Kidney epithelial cell (primary cell): Measurements from ENCODE around the gene ANKRD33B. TPM values are rescaled to one million over a fixed set of nuclear protein-coding genes. Genes with fewer than 3 reads are reported as not detected.
"Not testable (repeated sequence)": the region's sequence is repeated elsewhere in the genome, so short reads cannot be mapped to it uniquely, and the experiment has no call there.

Experiments used
- DNase-seq: peaks from one replicate; pipeline ENCODE4 v3.0.0-alpha.2; 2010; ENCODE audit warnings: low read depth
- H3K27me3 ChIP-seq: 2 replicates; pipeline ENCODE4 v1.6.0; 2011; ENCODE audit warnings: low read length; ENCODE audit not compliant: control insufficient read depth, insufficient read depth
- H3K36me3 ChIP-seq: 2 replicates; pipeline ENCODE4 v1.5.1; 2011; ENCODE audit warnings: low read length; ENCODE audit not compliant: control insufficient read depth, insufficient read depth
- H3K4me3 ChIP-seq: 2 replicates; pipeline ENCODE4 v1.5.1; 2011; ENCODE audit warnings: low read depth, mild to moderate bottlenecking, control low read depth, low read length
- CTCF ChIP-seq: IDR thresholded peaks from 2 replicates; pipeline ENCODE4 v1.5.1; 2011; ENCODE audit warnings: mild to moderate bottlenecking, moderate library complexity, low read length, control low read depth, inconsistent platforms; ENCODE audit not compliant: insufficient read depth, poor library complexity, severe bottlenecking
- total RNA-seq: library from RNA; depleted of rRNA; stranded (reverse); fragments of >200 nt; gene quantifications from 2 replicates; pipeline ENCODE4 v1.2.3, GENCODE V29; 2015

The ANKRD33B gene
- total RNA-seq, 1 donor from 2014 or later, result 5.0 TPM

- no peaks in the 10 kb centered on the region for H3K36me3 ChIP-seq
- TF ChIP-seq CTCF, result peak; percentile 20
- no peak overlapping the region for H3K4me3 ChIP-seq
- H3K27me3 ChIP-seq, result no peaks in the 10 kb centered on the region
- no peak for DNase-seq
Observed at GRCh38 chr5:10600626-10601245, 36.9 kb downstream of the ANKRD33B start.

- H3K27me3 ChIP-seq, result no peaks in the 10 kb centered on the region
- peak; percentile 67 for DNase-seq
- TF ChIP-seq CTCF, result no peak
- H3K36me3 ChIP-seq, result no peaks in the 10 kb centered on the region
- no peak overlapping the region for H3K4me3 ChIP-seq
Observed at GRCh38 chr5:10601246-10602030, 37.6 kb downstream of the ANKRD33B start.

- Histone ChIP-seq H3K27me3 (no peaks in the 10 kb centered on the region), H3K4me3 (no peak overlapping the region), H3K36me3 (no peaks in the 10 kb centered on the region)
- TF ChIP-seq CTCF, result no peak
- DNase-seq, result no peak
Observed at GRCh38 chr5:10602031-10602806, 38.3 kb downstream of the ANKRD33B start.

GRCh38 chr5:10604975-10605374, 41.1 kb downstream of the ANKRD33B start:
- no peaks in the 10 kb centered on the region for H3K36me3 ChIP-seq
- no peak overlapping the region for H3K4me3 ChIP-seq
- no peak for TF ChIP-seq CTCF
- no peak for DNase-seq
- H3K27me3 ChIP-seq, result no peaks in the 10 kb centered on the region

- H3K36me3 ChIP-seq, H3K4me3 ChIP-seq, DNase-seq, H3K27me3 ChIP-seq: not testable (repeated sequence)
Observed at GRCh38 chr5:10606632-10607022, 42.8 kb downstream of the ANKRD33B start.

GRCh38 chr5:10607023-10607665, 43.3 kb downstream of the ANKRD33B start:
- no peak for TF ChIP-seq CTCF
- no peak overlapping the region for H3K4me3 ChIP-seq
- no peaks in the 10 kb centered on the region for H3K36me3 ChIP-seq
- peak; percentile 82 for DNase-seq
- no peaks in the 10 kb centered on the region for H3K27me3 ChIP-seq
